HCT116 (cell line): ENCODE measurements around the gene CHMP1B. TPM values are rescaled to one million over a fixed set of nuclear protein-coding genes. Genes with fewer than 3 reads are reported as not detected.

Experiments used
- ATAC-seq: fragments of 200-7000 bp; cut with Tn5 transposase; 2 replicates; pipeline ENCODE4 v1.9.1; 2020; ENCODE audit warnings: mild to moderate bottlenecking, moderate library complexity
- BruUV-seq: library from RNA; stranded (reverse); fragments of 400-500 nt; replicated peaks from 2 replicates; lab custom pipeline; 2021; lab: Mats Ljungman, UMichigan
- CTCF ChIA-PET: fragments of 300-600 bp; sonication (Branson Sonifier 250); formaldehyde crosslinking; loops from one replicate; lab custom pipeline; 2021; ENCODE audit warnings: antibody characterized with exemption; lab: Charles Lee
- POLR2A ChIA-PET: fragments of 300-600, 350-600 bp; sonication (Branson Sonifier 250); formaldehyde crosslinking; loops from one replicate; lab custom pipeline; 2021; ENCODE audit warnings: antibody characterized with exemption; lab: Charles Lee
- RAD21 ChIA-PET, 2 experiments: fragments of 300-600 bp; sonication (Branson Sonifier 250); formaldehyde crosslinking; loops; one replicate each; lab custom pipeline; 2023; ENCODE audit warnings: low total read pairs in 2 of 2; ENCODE audit not compliant: uncharacterized antibody in 2 of 2, unreplicated experiment in 2 of 2, low non-redundant PET in 1 of 2; lab: Charles Lee
- DNase-seq: peaks from one replicate; pipeline ENCODE4 v3.0.0-alpha.2; 2010; ENCODE audit warnings: low read depth, low spot score
- H2AFZ ChIP-seq: fragments of 200-600 bp; shearing (Covaris generic), sonication (generic); 2 replicates; pipeline ENCODE4 v1.6.1; 2017; ENCODE audit warnings: low read depth, mixed run types, mixed read lengths, antibody characterized with exemption, low read length; ENCODE audit not compliant: poor library complexity, severe bottlenecking
- H3K27ac ChIP-seq: 2 replicates; pipeline ENCODE4 v1.5.1; 2012; ENCODE audit warnings: low read depth, low read length
- H3K27me3 ChIP-seq: fragments of 200-600 bp; sonication (generic); 2 replicates; pipeline ENCODE4 v1.6.1; 2016; ENCODE audit warnings: mixed run types, low read length, mixed read lengths; ENCODE audit not compliant: insufficient read depth
- H3K36me3 ChIP-seq, 2 experiments: fragments of 200-500 bp in 1 of 2; fragments of 200-600 bp in 1 of 2; sonication (Bioruptor generic) in 1 of 2; sonication (generic) in 1 of 2; 2 replicates each; pipeline versions ENCODE4 v1.5.1 to v1.6.1; 2014 to 2016; ENCODE audit warnings: low read length in 2 of 2, inconsistent platforms in 1 of 2, mixed read lengths in 1 of 2, mixed run types in 1 of 2; ENCODE audit not compliant: insufficient read depth in 2 of 2, control insufficient read depth in 1 of 2
- H3K4me1 ChIP-seq, 2 experiments: fragments of 200-600 bp in 1 of 2; sonication (generic) in 1 of 2; 2 replicates each; pipeline versions ENCODE4 v1.5.1 to v1.6.1; 2012 to 2017; ENCODE audit warnings: low read length in 2 of 2, inconsistent platforms in 1 of 2, mild to moderate bottlenecking in 1 of 2, mixed read lengths in 1 of 2, mixed run types in 1 of 2, moderate library complexity in 1 of 2; ENCODE audit not compliant: insufficient read depth in 2 of 2, control insufficient read depth in 1 of 2
- H3K4me2 ChIP-seq: fragments of 200-600 bp; sonication (generic); 2 replicates; pipeline ENCODE4 v1.6.1; 2017; ENCODE audit warnings: mixed run types, low read length, mixed read lengths
- H3K4me3 ChIP-seq, 2 experiments: fragments of 200-600 bp in 1 of 2; sonication (generic) in 1 of 2; replicated peaks in 1 of 2; 2 replicates each; pipeline ENCODE4 v1.5.1; 2011 to 2016; ENCODE audit warnings: low read length in 2 of 2, control low read depth in 1 of 2, low read depth in 1 of 2, mild to moderate bottlenecking in 1 of 2, mixed read lengths in 1 of 2, mixed run types in 1 of 2
- H3K79me2 ChIP-seq: fragments of 200-600 bp; sonication (generic); 2 replicates; pipeline ENCODE4 v1.6.1; 2017; ENCODE audit warnings: mild to moderate bottlenecking, mixed run types, low read length, moderate library complexity, mixed read lengths; ENCODE audit not compliant: insufficient read depth
- H3K9ac ChIP-seq: fragments of 200-600 bp; sonication (generic); 2 replicates; pipeline ENCODE4 v1.6.1; 2016; ENCODE audit warnings: low read length, mixed read lengths
- H3K9me2 ChIP-seq: fragments of 200-600 bp; sonication (generic), shearing (Covaris generic); 2 replicates; pipeline ENCODE4 v1.6.1; 2017; ENCODE audit warnings: mixed run types, mild to moderate bottlenecking, moderate library complexity; ENCODE audit not compliant: insufficient read depth
- H3K9me3 ChIP-seq, 2 experiments: fragments of 200-500 bp in 1 of 2; fragments of 200-600 bp in 1 of 2; sonication (Bioruptor generic) in 1 of 2; sonication (generic) in 1 of 2; 2 replicates each; pipeline ENCODE4 v1.6.1; 2014 to 2017; ENCODE audit warnings: low read length in 2 of 2, mixed read lengths in 2 of 2, inconsistent platforms in 1 of 2, low read depth in 1 of 2, mild to moderate bottlenecking in 1 of 2, mixed run types in 1 of 2, moderate library complexity in 1 of 2; ENCODE audit not compliant: control insufficient read depth in 1 of 2, insufficient read depth in 1 of 2
- H4K20me1 ChIP-seq: fragments of 200-600 bp; sonication (generic), shearing (Covaris generic); 2 replicates; pipeline ENCODE4 v1.6.1; 2017; ENCODE audit warnings: mixed run types, mild to moderate bottlenecking, moderate library complexity; ENCODE audit not compliant: insufficient read depth
- ATF3 ChIP-seq: IDR thresholded peaks from 2 replicates; pipeline ENCODE4 v1.6.1; 2012
- CBX3 ChIP-seq: IDR thresholded peaks from 2 replicates; pipeline ENCODE4 v1.6.1; 2012; ENCODE audit warnings: low read depth
- CEBPB ChIP-seq: IDR thresholded peaks from 2 replicates; pipeline ENCODE4 v1.6.1; 2012; ENCODE audit warnings: low read depth
- CTCF ChIP-seq, 3 experiments: fragments of 200-600 bp in 1 of 3; sonication (generic) in 1 of 3; IDR thresholded peaks in 2 of 3; conservative IDR thresholded peaks in 1 of 3; 2 replicates each; pipeline ENCODE4 v1.5.1; 2012 to 2017; ENCODE audit warnings: low read depth in 2 of 3, low read length in 2 of 3, antibody characterized with exemption in 1 of 3, borderline replicate concordance in 1 of 3, control low read depth in 1 of 3, mild to moderate bottlenecking in 1 of 3, mixed read lengths in 1 of 3, mixed run types in 1 of 3, moderate library complexity in 1 of 3; ENCODE audit not compliant: insufficient read depth in 1 of 3
- EGR1 ChIP-seq: IDR thresholded peaks from 2 replicates; pipeline ENCODE4 v1.6.1; 2012; ENCODE audit warnings: low read depth
- ELF1 ChIP-seq: IDR thresholded peaks from 2 replicates; pipeline ENCODE4 v1.6.1; 2012; ENCODE audit warnings: low read depth, borderline replicate concordance
- EZH2 ChIP-seq: fragments of 200-600 bp; sonication (generic); IDR thresholded peaks from 2 replicates; pipeline ENCODE4 v1.6.1; 2017; ENCODE audit warnings: antibody characterized with exemption, mixed run types
- FOSL1 ChIP-seq: IDR thresholded peaks from 2 replicates; pipeline ENCODE4 v1.6.1; 2012; ENCODE audit warnings: low read depth
- JUND ChIP-seq: IDR thresholded peaks from 2 replicates; pipeline ENCODE4 v1.6.1; 2012
- MAX ChIP-seq: IDR thresholded peaks from 2 replicates; pipeline ENCODE4 v1.6.1; 2012
- POLR2A ChIP-seq: IDR thresholded peaks from 2 replicates; pipeline ENCODE4 v1.7.0; 2011; ENCODE audit warnings: borderline replicate concordance; ENCODE audit not compliant: insufficient read depth, insufficient read length; ENCODE audit errors: extremely low read depth
- POLR2AphosphoS5 ChIP-seq: IDR thresholded peaks from 2 replicates; pipeline ENCODE4 v1.6.1; 2011; ENCODE audit warnings: mild to moderate bottlenecking, low read depth, low read length, moderate library complexity
- RAD21 ChIP-seq: IDR thresholded peaks from 2 replicates; pipeline ENCODE4 v1.6.1; 2012; ENCODE audit warnings: low read depth, mild to moderate bottlenecking
- SP1 ChIP-seq: IDR thresholded peaks from 2 replicates; pipeline ENCODE4 v1.6.1; 2012; ENCODE audit warnings: low read depth
- SRF ChIP-seq: IDR thresholded peaks from 2 replicates; pipeline ENCODE4 v1.6.1; 2012; ENCODE audit warnings: low read depth
- TCF7L2 ChIP-seq: IDR thresholded peaks from 2 replicates; pipeline ENCODE4 v1.7.0; 2011; ENCODE audit warnings: borderline replicate concordance, inconsistent platforms; ENCODE audit not compliant: insufficient read depth, insufficient read length; ENCODE audit errors: extremely low read depth
- YY1 ChIP-seq: IDR thresholded peaks from 2 replicates; pipeline ENCODE4 v1.6.1; 2011; ENCODE audit warnings: low read length, low read depth, moderate library complexity, mild to moderate bottlenecking; ENCODE audit not compliant: insufficient replicate concordance; ENCODE audit errors: extremely low read depth
- ZFX ChIP-seq: fragments of 450-650 bp; IDR thresholded peaks from 2 replicates; pipeline ENCODE4 v1.6.1; 2017
- intact Hi-C: fragments of 100-400 bp; cut with micrococcal nuclease; formaldehyde crosslinking; loops from 2 replicates; pipeline ENCODE4 v1.10.0; 2022
- total RNA-seq: library from RNA; stranded (reverse); gene quantifications from one replicate; pipeline ENCODE4 v1.2.1, GENCODE V29; 2021; ENCODE audit not compliant: unreplicated experiment

The CHMP1B gene
- total RNA-seq, 1 experiment from 2014 or later = 30.3 TPM

GRCh38 chr18:11868230-11868629 is 17.0 kb downstream of the CHMP1B start:
- CTCF ChIA-PET = interaction anchor here (2.7 kb wide), 1 partner anchor 8 kb away, joined by 6 read pairs; no protein-coding TSS in a partner anchor
- no peaks in the 10 kb centered on the region for H3K36me3 ChIP-seq
- no peaks in the 10 kb centered on the region for H4K20me1 ChIP-seq
- no peak overlapping the region for H2AFZ ChIP-seq
- no peaks in the 10 kb centered on the region for H3K79me2 ChIP-seq
- intact Hi-C loops = no loop called here
- no peak overlapping the region for H3K4me3 ChIP-seq
- RAD21 ChIA-PET = no interaction called here
- H3K27me3 ChIP-seq = no peaks in the 10 kb centered on the region
- no peaks in the 10 kb centered on the region for H3K9me2 ChIP-seq
- DNase-seq (no peak), ATAC-seq (no peak)
- H3K4me2 ChIP-seq = no peak overlapping the region
- no peak for TF ChIP-seq CBX3
- no peak for TF ChIP-seq ZFX
- TF ChIP-seq ELF1 = no peak
- TF ChIP-seq ATF3 = no peak
- TF ChIP-seq SRF = no peak
- no peak for TF ChIP-seq MAX
- no peak for TF ChIP-seq CEBPB
- TF ChIP-seq JUND = no peak
- no peak for TF ChIP-seq POLR2A
- TF ChIP-seq CTCF (IDR thresholded peaks at IDR 0.05 in 2 of 3, conservative IDR thresholded peaks at IDR 0.05 in 1 of 3; ENCODE audit: borderline replicate concordance in 1 of 3, insufficient read depth in 1 of 3, low read depth in 2 of 3, low read length in 2 of 3) = no peak
- no peak for TF ChIP-seq SP1
- TF ChIP-seq TCF7L2 = no peak
- no peak for TF ChIP-seq POLR2AphosphoS5
- no peak for TF ChIP-seq FOSL1
- no peak for TF ChIP-seq EGR1
- TF ChIP-seq EZH2 = no peak
- no peak for TF ChIP-seq RAD21
- TF ChIP-seq YY1 = no peak
- TF ChIP-seq, all 23 proteins: peak for 0
- POLR2A ChIA-PET = interaction anchor here (1.0 kb wide), 1 partner anchor 8 kb away, joined by 3 read pairs; no protein-coding TSS in a partner anchor
- BruUV-seq = no TSS peak
- Histone ChIP-seq H3K9me3 (no peaks in the 10 kb centered on the region), H3K4me1 (peaks cover 0 to 4% of the 10 kb centered on the region in 2 experiments; a peak in 1 of 4 replicates), H3K27ac (no peak overlapping the region), H3K9ac (no peak overlapping the region)
